MM.1S (cell line): ENCODE results near the gene HSD17B8.

ENCODE experiments used
- DNase-seq: peaks from one replicate; pipeline ENCODE4 v3.0.0-alpha.2; 2015
- H2AFZ ChIP-seq: fragments of 300-600 bp; sonication (generic); 2 replicates; pipeline ENCODE4 v1.6.0; 2016; ENCODE audit warnings: antibody characterized with exemption, low read length
- H3F3A ChIP-seq: fragments of 300-600 bp; sonication (generic); 2 replicates; pipeline ENCODE4 v1.6.1; 2016; ENCODE audit warnings: mild to moderate bottlenecking, antibody characterized with exemption, low read length, moderate library complexity, mixed read lengths; ENCODE audit not compliant: insufficient read depth
- H3K27ac ChIP-seq: fragments of 300-600 bp; sonication (generic); 2 replicates; pipeline ENCODE4 v1.5.1; 2016; ENCODE audit warnings: mild to moderate bottlenecking, low read length
- H3K27me3 ChIP-seq: fragments of 300-600 bp; sonication (generic); replicated peaks from 2 replicates; pipeline ENCODE4 v1.6.0; 2016; ENCODE audit warnings: low read length; ENCODE audit not compliant: insufficient read depth
- H3K36me3 ChIP-seq: fragments of 300-600 bp; sonication (generic); replicated peaks from 2 replicates; pipeline ENCODE4 v1.6.1; 2016; ENCODE audit warnings: mild to moderate bottlenecking, low read length, mixed read lengths; ENCODE audit not compliant: insufficient read depth
- H3K4me1 ChIP-seq: fragments of 300-600 bp; sonication (generic); 2 replicates; pipeline ENCODE4 v1.6.1; 2016; ENCODE audit warnings: low read length, mixed read lengths
- H3K4me2 ChIP-seq: fragments of 300-600 bp; sonication (generic); 2 replicates; pipeline ENCODE4 v1.6.0; 2016; ENCODE audit warnings: low read depth, low read length
- H3K4me3 ChIP-seq: fragments of 300-600 bp; sonication (generic); 2 replicates; pipeline ENCODE4 v1.5.1; 2016; ENCODE audit warnings: low read length, mixed read lengths
- H3K79me2 ChIP-seq: fragments of 300-600 bp; sonication (generic); 2 replicates; pipeline ENCODE4 v1.6.1; 2016; ENCODE audit warnings: mixed run types, low read length, mixed read lengths
- H3K9ac ChIP-seq: fragments of 300-600 bp; sonication (generic); 2 replicates; pipeline ENCODE4 v1.6.1; 2016; ENCODE audit warnings: low read length, mixed read lengths
- H3K9me2 ChIP-seq: fragments of 300-600 bp; sonication (generic); replicated peaks from 2 replicates; pipeline ENCODE4 v1.6.1; 2016; ENCODE audit warnings: mild to moderate bottlenecking, low read length, mixed read lengths; ENCODE audit not compliant: insufficient read depth
- H3K9me3 ChIP-seq: fragments of 300-600 bp; sonication (generic); replicated peaks from 2 replicates; pipeline ENCODE4 v1.6.1; 2016; ENCODE audit warnings: mild to moderate bottlenecking, low read length, mixed read lengths; ENCODE audit not compliant: insufficient read depth
- H4K20me1 ChIP-seq: fragments of 300-600 bp; sonication (generic); 2 replicates; pipeline ENCODE4 v1.6.1; 2016; ENCODE audit warnings: mild to moderate bottlenecking, low read length, moderate library complexity, mixed read lengths; ENCODE audit not compliant: insufficient read depth
- CTCF ChIP-seq: fragments of 300-600 bp; sonication (generic); IDR thresholded peaks from 2 replicates; pipeline ENCODE4 v1.5.1; 2016; ENCODE audit warnings: antibody characterized with exemption, low read length, mixed read lengths
- EZH2 ChIP-seq: fragments of 300-600 bp; sonication (generic); optimal IDR thresholded peaks from 2 replicates; pipeline ENCODE3; 2017; ENCODE audit warnings: low read depth, mild to moderate bottlenecking, antibody characterized with exemption, low read length, mixed read lengths
- EZH2phosphoT487 ChIP-seq: fragments of 300-600 bp; sonication (generic); IDR thresholded peaks from 2 replicates; pipeline ENCODE4 v1.6.1; 2018; ENCODE audit warnings: antibody characterized with exemption, low read length

HSD17B8 gene

GRCh38 chr6:33204415-33205190 is at the start of gene HSD17B8:
TSS of gene HSD17B8 (plus strand) at chr6:33204655. CDS start at chr6:33204669, 14 bp downstream.
- H3K27ac ChIP-seq: peak within 1 kb of the TSS; percentile 56; the same call in 1 of the 2 replicates
- peak within 1 kb of the TSS; percentile 94 for H3K9ac ChIP-seq
- no peaks in the 10 kb centered on the region for H4K20me1 ChIP-seq
- no peak for TF ChIP-seq EZH2phosphoT487
- no peak for TF ChIP-seq CTCF
- TF ChIP-seq EZH2: no peak
- peaks cover 31% of the 10 kb centered on the region for H3K79me2 ChIP-seq
- H3K4me1 ChIP-seq: peaks cover 36% of the 10 kb centered on the region
- no peaks in the 10 kb centered on the region for H3K9me3 ChIP-seq
- peak within 1 kb of the TSS; percentile 97 for H3K4me3 ChIP-seq
- peak within 1 kb of the TSS; percentile 84 for H3K4me2 ChIP-seq
- peaks cover 14% of the 10 kb centered on the region; the same call in 1 of the 2 replicates for H3F3A ChIP-seq
- no peaks in the 10 kb centered on the region for H3K36me3 ChIP-seq
- no peaks in the 10 kb centered on the region for H3K27me3 ChIP-seq
- DNase-seq: peak; percentile 93
- no peaks in the 10 kb centered on the region for H3K9me2 ChIP-seq
- H2AFZ ChIP-seq: peak within 1 kb of the TSS; percentile 94

GRCh38 chr6:33156561-33156960 is 47.9 kb upstream of the HSD17B8 start:
- H3K79me2 ChIP-seq: no peaks in the 10 kb centered on the region
- no peak for DNase-seq
- H3K27me3 ChIP-seq: no peaks in the 10 kb centered on the region
- no peaks in the 10 kb centered on the region for H3K9me2 ChIP-seq
- no peaks in the 10 kb centered on the region for H3K9me3 ChIP-seq
- H3K27ac ChIP-seq: no peak overlapping the region
- no peaks in the 10 kb centered on the region for H4K20me1 ChIP-seq
- H3K4me3 ChIP-seq: no peak overlapping the region
- H3K4me1 ChIP-seq: peaks cover 6% of the 10 kb centered on the region; the same call in 1 of the 2 replicates
- no peaks in the 10 kb centered on the region for H3F3A ChIP-seq
- H3K36me3 ChIP-seq: no peaks in the 10 kb centered on the region
- H3K9ac ChIP-seq: no peak overlapping the region
- H3K4me2 ChIP-seq: no peak overlapping the region
- no peak overlapping the region for H2AFZ ChIP-seq
- TF ChIP-seq EZH2: no peak
- TF ChIP-seq CTCF: no peak
- TF ChIP-seq EZH2phosphoT487: no peak

GRCh38 chr6:33156964-33157363 is 47.5 kb upstream of the HSD17B8 start:
- Histone ChIP-seq H3K4me2 (no peak overlapping the region), H3K9me3 (no peaks in the 10 kb centered on the region), H3K27ac (no peak overlapping the region), H3K9ac (no peak overlapping the region), H3K27me3 (no peaks in the 10 kb centered on the region), H3K4me1 (peaks cover 6% of the 10 kb centered on the region; the same call in 1 of the 2 replicates), H4K20me1 (no peaks in the 10 kb centered on the region), H3K9me2 (no peaks in the 10 kb centered on the region), H2AFZ (no peak overlapping the region), H3K36me3 (no peaks in the 10 kb centered on the region), H3K79me2 (no peaks in the 10 kb centered on the region), H3K4me3 (no peak overlapping the region), H3F3A (no peaks in the 10 kb centered on the region)
- no peak for DNase-seq
- no peak for TF ChIP-seq CTCF
- no peak for TF ChIP-seq EZH2
- TF ChIP-seq EZH2phosphoT487: no peak
